HepG2 (cell line): ENCODE data around the gene FAM193A. TPM values are rescaled to one million over a fixed set of nuclear protein-coding genes. Genes with fewer than 3 reads are reported as not detected.

ENCODE experiments used
- ARNT ChIP-seq: fragments of 450-650 bp; IDR thresholded peaks from 2 replicates; pipeline ENCODE4 v1.6.1; 2017
- ARNTL ChIP-seq: sonication (generic); formaldehyde crosslinking; IDR thresholded peaks from 2 replicates; pipeline ENCODE4 v1.4.0; 2020; ENCODE audit warnings: mild to moderate bottlenecking, missing genetic modification reagents
- FOXA3 ChIP-seq: IDR thresholded peaks from 2 replicates; pipeline ENCODE4 v1.6.1; 2016; ENCODE audit warnings: missing genetic modification reagents, missing compliant biosample characterization
- MED8 ChIP-seq: sonication (generic); formaldehyde crosslinking; IDR thresholded peaks from 2 replicates; pipeline ENCODE4 v1.8.1; 2023; ENCODE audit warnings: mild to moderate bottlenecking, missing genetic modification reagents; ENCODE audit not compliant: insufficient replicate concordance
- MTF1 ChIP-seq: sonication (generic); formaldehyde crosslinking; IDR thresholded peaks from 2 replicates; pipeline ENCODE4 v1.5.0; 2020; ENCODE audit warnings: missing genetic modification reagents
- NBN ChIP-seq: fragments of 450-650 bp; conservative IDR thresholded peaks from 2 replicates; pipeline ENCODE4 v1.6.1; 2017
- RBM22 ChIP-seq: fragments of 200-400 bp; formaldehyde crosslinking; optimal IDR thresholded peaks from 2 replicates; pipeline ENCODE3; 2017; ENCODE audit warnings: mild to moderate bottlenecking, low read length, moderate library complexity
- SALL1 ChIP-seq: sonication (generic); formaldehyde crosslinking; IDR thresholded peaks from 2 replicates; pipeline ENCODE4 v1.8.0; 2022; ENCODE audit warnings: mild to moderate bottlenecking, missing genetic modification reagents
- SP1 ChIP-seq, 2 experiments: fragments of 450-650 bp in 1 of 2; sonication (generic) in 1 of 2; formaldehyde crosslinking in 1 of 2; IDR thresholded peaks; 2 replicates each; pipeline versions ENCODE4 v1.4.0 to v1.6.1; 2016 to 2020; ENCODE audit warnings: missing genetic modification reagents in 1 of 2
- SP5 ChIP-seq: IDR thresholded peaks from 2 replicates; pipeline ENCODE4 v1.6.1; 2016; ENCODE audit warnings: low read depth, borderline replicate concordance
- STAG1 ChIP-seq: sonication (generic); formaldehyde crosslinking; IDR thresholded peaks from 2 replicates; pipeline ENCODE4 v1.4.0; 2020; ENCODE audit warnings: missing genetic modification reagents
- TRAFD1 ChIP-seq: sonication (generic); formaldehyde crosslinking; IDR thresholded peaks from 2 replicates; pipeline ENCODE4 v1.5.1; 2020; ENCODE audit warnings: missing genetic modification reagents, mild to moderate bottlenecking, borderline replicate concordance
- ZBTB7B ChIP-seq: sonication (generic); formaldehyde crosslinking; IDR thresholded peaks from 2 replicates; pipeline ENCODE4 v1.4.0; 2020; ENCODE audit warnings: missing genetic modification reagents
- ZFP36 ChIP-seq: fragments of 150-350 bp; IDR thresholded peaks from 2 replicates; pipeline ENCODE4 v1.6.1; 2018; ENCODE audit warnings: borderline replicate concordance, low read length, low read depth; ENCODE audit not compliant: partially characterized antibody
- ZNF441 ChIP-seq: sonication (generic); formaldehyde crosslinking; IDR thresholded peaks from 2 replicates; pipeline ENCODE4 v1.7.0; 2021; ENCODE audit warnings: missing genetic modification reagents, borderline replicate concordance
- polyA plus RNA-seq, 8 experiments: library from polyadenylated mRNA; depleted of rRNA in 3 of 8; stranded (reverse) in 7 of 8; unstranded in 1 of 8; fragments of >200 nt; fragmentation: Illumina TruSeq in 4 of 8; extraction: Trizol in 4 of 8; gene quantifications; 2 replicates each; pipeline versions ENCODE4 v1.2.1 to v1.2.3, GENCODE V29; 2011 to 2016; ENCODE audit warnings: low read depth in 4 of 8, missing spikeins in 1 of 8, mixed read lengths in 1 of 8; ENCODE audit not compliant: insufficient read depth in 1 of 8
- total RNA-seq, 5 experiments: library from RNA; depleted of rRNA; stranded (reverse); fragments of >200 nt; fragmentation: Illumina TruSeq; extraction: Trizol; gene quantifications; 2 replicates each; pipeline ENCODE4 v1.2.3, GENCODE V29; 2016; ENCODE audit warnings: low read depth in 1 of 5
- TF ChIP-seq, protein P1 (sequence below): sonication (generic); formaldehyde crosslinking; IDR thresholded peaks from 2 replicates; pipeline ENCODE4 v1.4.0; 2020; ENCODE audit warnings: mild to moderate bottlenecking, low read depth, missing genetic modification reagents
- TF ChIP-seq, protein P2 (sequence below): IDR thresholded peaks from 2 replicates; pipeline ENCODE4 v1.6.1; 2016; ENCODE audit warnings: low read depth, borderline replicate concordance

The FAM193A gene
- total and polyA plus RNA-seq, 2 of the 13 experiments (the other 11 are each of a cell fraction or from before 2014, with no cell fraction given), result 5.7 to 8.7 TPM

- TF ChIP-seq TRAFD1 (CRISPR knock-in tag), result no peak
- no peak for TF ChIP-seq ARNTL (CRISPR knock-in tag)
- no peak for TF ChIP-seq ZNF441
- TF ChIP-seq, protein P1, sequence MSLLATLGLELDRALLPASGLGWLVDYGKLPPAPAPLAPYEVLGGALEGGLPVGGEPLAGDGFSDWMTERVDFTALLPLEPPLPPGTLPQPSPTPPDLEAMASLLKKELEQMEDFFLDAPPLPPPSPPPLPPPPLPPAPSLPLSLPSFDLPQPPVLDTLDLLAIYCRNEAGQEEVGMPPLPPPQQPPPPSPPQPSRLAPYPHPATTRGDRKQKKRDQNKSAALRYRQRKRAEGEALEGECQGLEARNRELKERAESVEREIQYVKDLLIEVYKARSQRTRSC (CRISPR knock-in tag), result no peak
- no peak for TF ChIP-seq RBM22
- no peak for TF ChIP-seq ARNT
- TF ChIP-seq, protein P2, sequence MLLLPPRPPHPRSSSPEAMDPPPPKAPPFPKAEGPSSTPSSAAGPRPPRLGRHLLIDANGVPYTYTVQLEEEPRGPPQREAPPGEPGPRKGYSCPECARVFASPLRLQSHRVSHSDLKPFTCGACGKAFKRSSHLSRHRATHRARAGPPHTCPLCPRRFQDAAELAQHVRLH (CRISPR knock-in tag), result no peak
- TF ChIP-seq MTF1 (CRISPR knock-in tag), result no peak
- no peak for TF ChIP-seq SALL1 (CRISPR knock-in tag)
- no peak for TF ChIP-seq SP5 (CRISPR knock-in tag)
- TF ChIP-seq SP1 (IDR thresholded peaks at IDR 0.05), result no peak
- TF ChIP-seq SP1 (CRISPR knock-in tag; IDR thresholded peaks at IDR 0.05), result no peak
- TF ChIP-seq ZBTB7B, result no peak
- TF ChIP-seq MED8 (CRISPR knock-in tag), result no peak
- no peak for TF ChIP-seq NBN
- no peak for TF ChIP-seq STAG1 (CRISPR knock-in tag)
- no peak for TF ChIP-seq ZFP36
- no peak for TF ChIP-seq FOXA3 (CRISPR knock-in tag)
Observed at GRCh38 chr4:2637956-2638552, 101.6 kb downstream of the FAM193A start (continued).
